Measurements from ENCODE around the gene TRMO. TPM values are rescaled to one million over a fixed set of nuclear protein-coding genes. Genes with fewer than 3 reads are reported as not detected.

The TRMO gene
- total and polyA plus RNA-seq, 2 of the 13 experiments (the other 11 are each of a cell fraction or from before 2014, with no cell fraction given) = 8.7 to 18.6 TPM

- TF ChIP-seq ZBTB37 (CRISPR knock-in tag; IDR thresholded peaks at IDR 0.05) (peak; percentile 75), TFDP2 (CRISPR knock-in tag; IDR thresholded peaks at IDR 0.05) (peak; percentile 75), MATR3 (CRISPR knock-in tag; IDR thresholded peaks at IDR 0.05) (no peak), TEAD2 (CRISPR knock-in tag; IDR thresholded peaks at IDR 0.05) (0 out of 2 replicates have a peak, but pooled peaks have one; percentile 64), ZNF138 (CRISPR knock-in tag; IDR thresholded peaks at IDR 0.05; ENCODE audit: low read depth) (peak; percentile 81; the same call in 1 of the 2 replicates), JUND (CRISPR knock-in tag; IDR thresholded peaks at IDR 0.05) (peak; percentile 99), CREB3 (CRISPR knock-in tag; IDR thresholded peaks at IDR 0.05) (peak; percentile 77; the same call in 1 of the 2 replicates), TARDBP (CRISPR knock-in tag; IDR thresholded peaks at IDR 0.05) (peak; percentile 96), MZF1 (CRISPR knock-in tag; IDR thresholded peaks at IDR 0.05; ENCODE audit: borderline replicate concordance) (no peak), HOMEZ (CRISPR knock-in tag; IDR thresholded peaks at IDR 0.05; ENCODE audit: low read depth) (no peak), ZNF496 (CRISPR knock-in tag; IDR thresholded peaks at IDR 0.05; ENCODE audit: insufficient replicate concordance) (no peak), SRY (CRISPR knock-in tag; IDR thresholded peaks at IDR 0.05) (peak; percentile 86; the same call in 1 of the 2 replicates), NRL (CRISPR knock-in tag; IDR thresholded peaks at IDR 0.05; ENCODE audit: borderline replicate concordance) (peak; percentile 91), ZNF264 (CRISPR knock-in tag; IDR thresholded peaks at IDR 0.05) (peak; percentile 64), ZBTB44 (CRISPR knock-in tag; IDR thresholded peaks at IDR 0.05) (no peak), ONECUT2 (CRISPR knock-in tag; IDR thresholded peaks at IDR 0.05) (0 out of 2 replicates have a peak, but pooled peaks have one; percentile 23), NAIF1 (CRISPR knock-in tag; IDR thresholded peaks at IDR 0.05; ENCODE audit: borderline replicate concordance) (peak; percentile 71; the same call in 1 of the 2 replicates), ZSCAN9 (CRISPR knock-in tag; IDR thresholded peaks at IDR 0.05; ENCODE audit: borderline replicate concordance) (peak; percentile 83; the same call in 1 of the 2 replicates), ZBTB7A (CRISPR knock-in tag; IDR thresholded peaks at IDR 0.05) (peak; percentile 88; the same call in 1 of the 2 replicates), TAF15 (IDR thresholded peaks at IDR 0.05; ENCODE audit: low read depth, low read length, poor library complexity, severe bottlenecking) (peak; percentile 27), JUNB (CRISPR knock-in tag; IDR thresholded peaks at IDR 0.05; ENCODE audit: borderline replicate concordance) (no peak), KDM5B (CRISPR knock-in tag; IDR thresholded peaks at IDR 0.05; ENCODE audit: borderline replicate concordance) (peak; percentile 93), ZZZ3 (CRISPR knock-in tag; IDR thresholded peaks at IDR 0.05; ENCODE audit: borderline replicate concordance) (peak; percentile 96; the same call in 1 of the 2 replicates)
Measured at GRCh38 chr9:97921959-97922724, at the start of gene TRMO (continued).
